HG03039 (cell line): ENCODE measurements around the gene SYT13.
"Not testable (repeated sequence)": the region's sequence is repeated elsewhere in the genome, so short reads cannot be mapped to it uniquely, and the experiment has no call there.

Experiments
- ATAC-seq: cut with Tn5 transposase; IDR thresholded peaks from one replicate; pipeline ENCODE4 v1.9.1; 2021; ENCODE audit warnings: mild to moderate bottlenecking, moderate library complexity; ENCODE audit not compliant: unreplicated experiment

SYT13 gene

DNA sequence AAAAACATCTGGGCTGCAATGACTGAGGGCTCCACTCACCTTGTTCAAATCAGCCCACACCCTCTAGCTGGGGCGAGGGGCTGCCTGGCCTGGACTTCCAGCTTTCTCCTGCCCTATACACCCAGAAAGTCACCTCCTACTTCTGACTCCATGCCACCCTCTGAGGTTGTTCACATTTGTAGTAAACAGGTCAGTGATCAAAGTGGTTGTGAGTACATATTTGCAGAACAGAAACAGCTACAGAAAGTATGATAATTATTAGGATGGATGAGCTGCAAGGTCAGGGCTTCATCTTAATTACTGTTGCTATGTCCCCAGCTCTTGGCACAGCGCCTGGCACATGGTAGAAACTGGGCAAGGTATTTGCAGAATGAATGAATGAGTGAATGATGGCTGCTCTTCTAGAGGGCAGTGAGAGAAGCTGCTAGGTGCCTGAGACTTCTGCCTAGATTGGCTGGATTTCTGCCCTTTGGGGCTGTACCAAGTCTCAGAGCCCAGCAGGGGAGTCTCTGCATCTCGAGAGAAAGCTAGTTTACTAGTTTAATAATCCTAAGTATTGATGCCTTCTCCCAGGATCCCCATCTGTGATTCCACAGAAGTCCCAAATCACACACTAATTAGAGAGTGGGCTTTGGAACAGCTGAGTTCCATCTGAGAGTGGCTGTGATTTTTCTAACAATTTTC is 36.0 kb downstream of the SYT13 start:
- no peak for ATAC-seq

DNA sequence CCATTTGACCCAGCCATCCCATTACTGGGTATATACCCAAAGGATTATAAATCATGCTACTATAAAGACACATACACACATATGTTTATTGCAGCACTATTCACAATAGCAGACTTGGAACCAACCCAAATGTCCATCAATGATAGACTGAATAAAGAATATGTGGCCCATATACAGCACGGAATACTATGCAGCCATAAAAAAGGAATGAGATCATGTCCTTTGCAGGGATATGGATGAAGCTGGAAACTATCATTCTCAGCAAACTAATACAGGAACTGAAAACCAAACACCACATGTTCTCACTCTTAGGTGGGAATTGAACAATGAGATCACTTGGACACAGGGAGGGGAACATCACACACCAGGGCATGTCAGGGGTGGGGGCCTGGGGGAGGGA is 36.8 kb downstream of the SYT13 start:
- not testable (repeated sequence) for ATAC-seq

DNA sequence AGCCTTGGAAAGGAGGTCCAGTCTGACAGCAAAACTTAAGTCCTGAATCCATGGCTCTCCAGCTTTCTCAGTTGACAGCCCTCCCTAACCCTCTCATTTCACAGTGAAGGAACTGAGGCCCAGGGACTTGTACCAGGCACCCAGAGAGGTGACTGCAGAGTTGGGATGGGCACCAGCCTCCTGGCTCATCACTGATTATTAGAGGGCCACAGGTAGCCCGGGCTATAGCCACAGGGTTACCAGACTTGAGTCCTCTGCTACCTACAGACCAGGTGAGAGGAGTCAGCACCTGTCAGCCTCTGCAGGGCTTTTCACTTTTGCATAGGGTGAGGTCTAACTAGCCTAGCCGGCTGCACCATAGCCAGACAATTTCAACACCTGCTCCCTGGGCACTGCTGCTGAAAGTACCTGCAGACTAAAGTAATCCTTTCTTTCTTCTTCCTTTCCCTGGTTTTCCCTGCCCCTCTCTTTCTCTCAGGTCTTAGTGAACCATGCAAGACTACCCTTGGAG is 37.6 kb downstream of the SYT13 start:
- ATAC-seq = no peak

DNA sequence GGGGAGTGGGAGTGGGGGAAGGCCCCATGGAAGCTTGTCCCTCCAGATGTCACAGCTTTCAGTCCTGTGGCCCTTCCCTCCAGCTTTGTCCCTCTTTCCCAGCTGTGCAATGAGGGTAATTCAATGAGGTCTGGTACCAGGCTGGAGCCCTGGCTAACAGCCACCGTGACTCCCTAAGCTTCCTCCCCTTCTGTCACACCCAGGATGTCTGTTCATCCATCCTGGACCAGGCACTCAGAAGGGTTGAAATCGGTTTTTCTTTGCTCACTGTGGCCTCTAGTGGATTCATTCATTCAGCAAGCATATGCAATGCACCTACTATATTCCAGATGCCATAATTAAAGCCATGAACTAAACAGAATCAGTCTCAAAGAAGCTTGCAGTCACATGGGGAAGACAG is 38.7 kb downstream of the SYT13 start:
- ATAC-seq = no peak

DNA sequence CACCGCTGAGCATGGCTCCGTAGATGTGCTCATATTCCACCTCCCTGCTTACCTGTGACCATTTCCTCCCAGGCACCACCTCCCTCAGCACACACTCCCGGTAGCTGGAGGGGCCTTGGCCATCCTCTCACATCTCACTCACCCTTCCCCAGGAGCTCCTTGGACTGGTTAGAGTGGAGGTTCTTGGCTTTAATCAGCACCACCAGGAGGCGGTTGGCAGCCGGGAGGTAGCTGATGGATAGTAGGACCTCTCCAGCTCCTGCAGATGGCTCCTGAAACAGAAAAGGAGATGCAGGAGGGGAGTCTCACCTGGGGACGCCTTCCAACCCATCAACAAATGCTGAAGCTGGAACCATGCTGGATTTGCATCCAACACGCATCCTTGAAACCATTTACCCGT is 39.9 kb downstream of the SYT13 start:
- ATAC-seq = no peak

DNA sequence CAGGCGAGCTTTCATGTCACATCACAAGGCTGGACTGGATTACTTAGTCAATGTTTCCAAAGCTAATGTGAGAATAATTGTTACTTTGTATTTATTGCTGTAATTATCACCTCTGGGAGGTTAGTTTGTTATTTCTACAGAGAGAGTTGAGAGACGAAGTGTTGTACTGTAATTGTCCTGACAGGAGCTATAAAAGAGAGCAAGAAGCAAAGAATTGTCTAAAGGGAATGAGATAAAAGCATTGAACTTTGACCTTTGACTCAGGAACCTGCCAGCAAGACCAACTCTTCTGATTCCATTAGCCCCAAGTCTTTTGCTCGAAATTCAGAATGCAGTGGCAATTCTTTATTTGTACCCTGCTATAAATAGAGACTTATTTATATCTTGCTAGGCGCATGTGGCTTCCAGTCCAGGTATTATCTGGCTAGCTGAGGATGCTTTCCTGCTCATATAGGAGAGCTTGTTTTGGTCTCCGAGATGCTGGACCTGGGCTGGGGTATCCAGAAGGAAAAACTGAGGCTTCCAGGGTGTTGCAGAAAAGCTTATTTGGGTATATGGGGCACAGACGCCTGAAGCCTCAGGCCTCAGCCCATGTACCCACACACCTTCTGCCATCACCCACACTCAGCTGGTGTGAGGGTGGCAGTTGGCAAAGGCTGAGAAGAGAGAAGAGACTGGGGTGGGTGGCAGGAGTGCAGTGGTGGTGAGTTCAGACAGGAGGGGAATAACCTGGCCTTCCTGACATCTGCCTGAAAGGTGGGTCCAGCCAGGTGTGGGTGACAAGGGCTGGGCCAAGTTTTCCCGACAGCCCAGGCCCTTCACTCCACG is 40.7 kb downstream of the SYT13 start:
- ATAC-seq = no peak

DNA sequence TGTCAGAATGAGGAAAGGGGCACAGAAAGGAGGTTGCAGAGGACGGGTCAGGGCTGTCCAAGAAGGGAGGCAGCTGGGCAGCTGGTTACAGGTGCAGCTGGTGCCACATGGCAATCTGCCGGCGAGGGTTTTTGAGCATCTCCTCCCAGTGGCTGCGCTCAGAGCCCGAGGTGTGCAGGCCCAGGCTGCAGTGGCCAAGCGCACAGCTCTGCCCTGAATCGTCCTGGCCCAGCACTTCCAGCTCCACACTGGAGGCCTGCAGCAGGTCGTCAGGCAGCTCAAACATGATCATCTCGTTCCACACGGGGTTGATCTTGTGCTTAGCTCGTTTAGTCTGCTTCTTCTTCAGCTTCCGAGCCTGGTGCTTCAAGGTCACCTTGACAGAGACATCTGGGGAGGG is 42.2 kb downstream of the SYT13 start:
- ATAC-seq = no peak

DNA sequence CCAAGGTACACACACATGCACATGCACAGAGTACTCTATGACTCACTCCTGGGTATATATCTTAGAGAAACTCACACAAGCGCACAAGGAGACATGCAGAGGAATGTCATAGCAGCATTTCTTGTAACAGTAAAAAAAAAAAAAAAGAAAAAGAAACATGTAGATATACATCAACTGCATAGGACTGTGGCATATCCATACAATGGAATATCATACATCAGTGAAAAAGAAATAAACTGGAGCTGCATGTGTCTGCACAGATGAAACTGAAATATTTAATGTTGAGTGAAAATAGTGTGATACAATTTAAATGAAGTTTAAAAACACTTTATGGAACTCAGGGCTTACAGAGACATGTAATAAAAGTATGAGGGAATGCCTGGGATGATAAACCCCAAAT is 46.4 kb downstream of the SYT13 start:
- ATAC-seq = no peak

DNA sequence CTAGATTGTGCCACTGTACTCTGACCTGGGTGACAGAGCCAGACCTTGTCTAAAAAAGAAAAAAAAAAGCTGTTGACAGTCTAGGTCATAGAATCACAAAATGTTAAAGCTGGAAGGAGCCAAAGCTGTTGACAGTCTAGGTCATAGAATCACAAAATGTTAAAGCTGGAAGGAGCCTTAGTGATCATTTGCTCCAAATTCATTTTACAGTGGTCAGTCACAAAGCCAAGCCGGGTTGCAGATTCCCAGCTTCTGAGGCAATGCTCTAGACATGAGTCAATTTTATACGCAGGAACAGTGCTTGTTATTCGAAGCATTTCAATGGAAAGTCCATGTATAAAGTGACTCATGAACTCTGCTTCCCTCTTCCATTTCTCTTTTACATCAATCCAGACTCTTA is 47.4 kb downstream of the SYT13 start:
- ATAC-seq = no peak

DNA sequence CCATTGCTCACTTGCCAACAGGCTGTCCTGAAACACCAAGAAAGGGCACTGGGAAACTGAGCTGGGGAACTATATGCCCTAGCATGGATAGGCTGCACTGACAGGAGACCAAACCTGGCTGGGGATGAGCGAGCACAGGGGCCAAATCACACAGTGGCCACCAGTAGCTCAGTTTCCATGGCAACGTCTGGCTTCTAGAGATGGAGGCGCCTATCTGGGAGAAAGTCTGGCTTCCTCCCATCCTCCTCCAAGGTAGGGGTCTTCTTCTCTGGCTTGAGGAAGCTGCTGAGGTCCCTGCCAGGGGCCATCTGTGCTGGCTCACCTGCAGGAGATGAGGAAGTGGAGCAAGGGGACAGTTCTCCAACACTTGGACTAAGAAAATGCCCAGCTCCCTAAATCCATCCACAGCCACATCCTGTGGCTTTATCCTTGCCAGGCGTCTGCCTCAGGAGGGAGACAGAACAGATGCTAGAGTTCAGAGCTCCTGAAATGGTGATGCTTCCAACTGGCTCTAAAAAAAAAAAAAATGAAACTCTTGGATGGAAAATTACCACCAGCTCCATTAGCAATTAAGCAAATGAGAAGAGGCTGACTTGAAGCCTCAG is 48.3 kb downstream of the SYT13 start:
- no peak for ATAC-seq

DNA sequence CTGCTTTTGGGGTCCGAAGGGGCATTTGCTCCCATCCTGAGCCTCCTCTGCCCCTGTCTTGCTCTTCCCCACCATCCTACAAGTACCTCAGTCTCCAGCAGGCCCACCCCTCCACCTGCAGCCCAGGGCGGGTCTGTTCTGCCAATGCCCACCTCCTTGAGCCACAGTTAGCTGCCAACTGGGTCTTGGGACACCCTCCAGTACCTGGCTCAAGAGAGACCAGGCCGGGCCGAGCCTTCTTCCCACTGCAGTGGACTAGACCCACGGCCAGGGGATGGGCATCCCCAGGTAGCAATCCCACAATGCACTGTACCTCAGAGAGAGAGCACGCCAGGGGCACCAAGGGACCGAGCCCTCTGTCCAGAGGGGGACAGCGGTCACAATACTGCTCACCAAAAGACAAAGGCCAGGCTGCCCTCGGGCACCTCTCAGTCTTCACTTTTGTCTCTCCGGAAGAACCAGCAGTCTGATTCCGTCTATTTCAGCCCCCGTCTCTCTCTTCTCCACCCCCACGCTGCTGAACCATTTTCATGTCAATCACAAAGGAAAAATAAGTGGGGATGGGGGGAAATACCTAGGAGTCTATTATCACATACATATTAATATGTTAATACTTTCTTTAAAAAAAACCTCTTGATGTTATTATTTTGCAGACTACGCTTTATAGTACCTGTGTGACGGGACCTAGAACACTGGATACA is 51.7 kb downstream of the SYT13 start:
- no peak for ATAC-seq

DNA sequence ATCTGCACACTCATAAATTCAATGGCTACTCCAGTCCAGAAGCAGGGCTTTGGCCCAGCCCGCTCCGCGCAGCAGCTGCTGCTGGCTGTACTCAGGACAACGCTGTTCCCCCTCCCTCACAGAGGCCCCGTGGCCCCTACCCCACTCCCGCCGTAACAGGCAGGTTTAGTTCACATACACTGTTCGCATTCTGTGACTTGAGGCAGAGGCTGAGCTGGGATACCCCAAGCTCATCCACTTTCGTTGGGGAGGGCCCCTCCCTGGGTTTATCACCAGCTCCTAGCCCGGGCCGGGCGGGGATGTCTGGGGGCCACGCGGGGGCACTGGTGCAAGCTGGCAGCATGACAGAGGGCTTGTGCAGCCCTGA is 52.4 kb downstream of the SYT13 start:
- no peak for ATAC-seq

DNA sequence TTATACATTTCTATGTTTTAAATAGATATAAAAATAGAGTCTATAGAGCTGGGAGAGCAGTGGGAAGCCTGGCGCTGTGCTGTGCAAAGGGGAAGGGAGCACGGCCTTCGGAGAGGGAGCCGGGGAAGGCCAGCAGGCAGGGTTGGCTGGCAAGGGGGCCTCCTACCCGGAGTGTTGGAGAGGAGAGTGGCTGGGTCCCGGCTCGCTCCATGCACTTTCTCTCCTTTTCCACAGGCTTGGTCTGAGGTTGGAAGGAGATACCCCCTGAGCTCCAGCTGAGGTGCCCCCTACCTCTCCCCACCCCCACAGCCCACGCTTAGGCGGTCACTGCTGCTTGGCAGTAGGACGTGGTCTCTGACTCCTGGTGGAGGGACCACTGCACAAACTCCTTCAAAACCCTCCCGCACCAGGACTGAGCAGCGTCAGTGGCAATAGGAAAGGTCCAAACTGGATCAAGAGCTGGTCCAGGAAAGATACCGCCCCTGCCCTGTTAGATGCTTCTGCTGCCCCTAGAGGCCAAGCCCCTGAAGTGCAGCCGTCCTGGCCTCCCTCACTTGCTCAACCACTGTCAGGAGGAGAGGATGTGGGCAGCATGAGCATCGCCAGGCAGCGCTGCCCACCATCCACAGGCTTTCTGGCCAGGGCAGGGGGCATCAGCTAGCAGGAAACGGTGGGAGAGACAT is 52.9 kb downstream of the SYT13 start:
- peak; percentile 64 for ATAC-seq

DNA sequence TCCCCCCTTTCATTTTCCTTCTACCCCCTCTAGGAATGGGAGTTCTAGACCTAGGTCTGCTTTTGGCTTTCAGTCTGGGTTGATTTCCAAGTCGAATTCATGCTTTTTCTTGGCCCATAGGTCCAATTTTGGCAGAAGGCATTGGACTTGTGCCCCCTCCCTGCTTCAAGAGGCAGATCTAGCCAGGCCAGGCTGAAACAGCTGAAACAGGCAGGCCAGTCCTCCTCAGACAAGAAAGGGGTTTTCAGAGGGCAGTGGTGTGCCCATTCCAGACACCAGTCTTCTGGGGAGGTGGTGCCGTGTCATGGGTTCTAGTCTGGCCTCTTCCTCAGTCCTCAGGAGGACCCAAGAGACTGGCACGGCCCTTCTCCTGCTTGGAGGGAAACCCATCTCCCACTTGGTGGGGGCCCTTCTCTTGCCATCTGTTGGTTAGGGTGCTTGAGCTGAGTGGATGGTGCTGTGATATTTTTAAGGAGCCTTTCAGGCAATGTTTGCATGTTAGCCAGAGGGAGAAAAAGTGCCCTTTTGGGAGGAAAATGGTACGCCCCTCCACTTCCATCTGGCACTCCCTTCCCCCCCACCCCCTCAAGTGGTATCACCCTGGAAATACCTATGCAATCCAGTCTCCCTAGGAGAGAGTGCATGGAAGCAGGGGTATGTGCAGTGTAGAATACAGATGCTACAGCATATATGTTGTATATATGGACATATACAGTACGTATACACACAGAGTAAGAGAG is 53.6 kb downstream of the SYT13 start:
- no peak for ATAC-seq

DNA sequence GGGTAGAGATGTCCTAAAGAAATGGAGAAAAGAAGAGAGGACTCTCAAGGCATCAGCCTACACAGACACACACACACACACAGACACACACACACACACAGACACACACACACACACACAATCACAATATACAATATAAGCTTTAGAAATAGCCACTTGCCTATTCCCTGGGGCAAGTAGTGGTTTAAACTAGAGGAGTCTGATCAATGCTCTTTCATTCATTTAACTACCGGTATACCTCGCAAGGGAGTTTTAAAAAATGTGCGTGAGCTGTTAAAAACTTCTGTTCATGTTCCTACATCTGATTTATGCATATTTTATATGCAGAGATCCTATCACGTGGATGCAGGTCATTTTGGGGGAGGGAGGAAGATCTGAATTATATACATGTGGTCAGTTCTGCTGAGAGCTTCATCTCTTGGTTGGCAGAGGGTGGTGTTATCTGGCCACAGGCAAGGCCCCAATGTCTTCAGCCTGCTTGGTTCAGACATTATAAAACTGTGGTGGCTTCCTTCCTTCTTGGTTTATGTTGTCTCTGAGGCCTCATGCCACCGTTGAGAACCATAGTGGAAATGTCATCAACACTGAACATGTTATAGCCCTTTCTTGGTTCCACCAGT is 56.6 kb downstream of the SYT13 start:
- no peak for ATAC-seq

DNA sequence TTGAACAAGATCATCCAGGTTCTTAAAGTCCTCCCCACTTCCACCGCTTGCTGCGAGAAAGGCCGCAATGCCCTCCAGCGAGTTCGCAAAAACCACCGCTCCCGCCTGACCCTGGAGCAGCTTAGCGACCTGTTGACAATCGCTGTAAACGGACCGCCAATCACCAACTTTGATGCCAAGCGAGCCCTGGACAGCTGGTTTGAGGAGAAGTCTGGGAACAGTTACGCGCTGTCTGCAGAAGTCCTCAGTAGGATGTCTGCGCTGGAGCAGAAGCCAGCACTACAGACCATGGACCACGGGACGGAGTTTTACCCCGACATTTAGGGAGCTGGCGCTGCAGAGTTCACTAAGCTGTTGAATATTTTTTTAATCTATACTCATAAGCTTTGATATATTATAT is 58.3 kb downstream of the SYT13 start:
- no peak for ATAC-seq

DNA sequence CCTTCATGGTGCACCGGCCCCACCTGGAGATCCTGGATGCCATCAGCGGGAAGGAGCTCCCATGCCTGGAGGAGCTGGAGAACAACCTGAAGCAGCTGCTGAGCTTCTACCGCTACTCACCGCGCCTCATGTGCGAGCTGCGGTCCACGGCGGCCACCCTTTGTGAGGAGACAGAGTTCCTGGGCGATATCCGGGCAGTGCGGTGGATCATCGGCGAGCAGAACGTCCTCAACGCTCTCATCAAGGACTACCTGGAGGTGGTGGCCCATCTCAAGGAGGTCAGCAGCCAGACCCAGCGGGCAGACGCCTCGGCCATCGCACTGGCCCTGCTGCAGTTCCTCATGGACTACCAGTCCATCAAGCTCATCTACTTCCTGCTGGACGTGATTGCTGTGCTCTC is 59.2 kb downstream of the SYT13 start:
- no peak for ATAC-seq

DNA sequence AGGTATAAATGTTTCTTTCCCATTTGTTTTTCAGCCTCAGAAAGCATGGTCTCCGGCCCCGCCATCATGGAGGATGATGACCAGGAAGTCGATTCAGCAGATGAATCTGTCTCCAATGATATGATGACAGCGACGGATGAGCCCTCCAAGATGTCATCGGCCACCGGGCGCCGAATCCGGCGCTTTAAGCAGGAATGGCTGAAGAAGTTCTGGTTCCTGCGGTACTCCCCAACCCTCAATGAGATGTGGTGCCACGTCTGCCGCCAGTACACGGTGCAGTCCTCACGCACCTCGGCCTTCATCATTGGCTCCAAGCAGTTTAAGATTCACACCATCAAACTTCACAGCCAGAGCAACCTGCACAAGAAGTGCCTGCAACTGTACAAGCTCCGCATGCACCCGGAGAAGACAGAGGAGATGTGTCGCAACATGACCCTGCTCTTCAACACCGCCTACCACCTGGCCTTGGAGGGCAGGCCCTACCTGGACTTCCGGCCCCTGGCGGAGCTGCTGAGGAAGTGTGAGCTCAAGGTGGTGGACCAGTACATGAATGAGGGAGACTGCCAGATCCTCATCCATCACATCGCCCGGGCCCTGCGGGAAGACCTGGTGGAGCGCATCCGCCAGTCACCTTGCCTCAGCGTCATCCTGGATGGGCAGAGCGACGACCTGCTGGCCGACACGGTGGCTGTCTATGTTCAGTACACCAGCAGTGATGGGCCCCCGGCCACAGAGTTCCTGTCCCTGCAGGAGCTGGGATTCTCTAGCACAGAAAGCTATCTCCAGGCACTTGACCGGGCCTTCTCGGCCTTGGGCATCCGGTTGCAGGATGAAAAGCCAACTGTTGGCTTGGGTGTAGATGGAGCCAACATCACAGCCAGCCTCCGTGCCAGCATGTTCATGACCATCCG is 59.9 kb downstream of the SYT13 start:
- no peak for ATAC-seq

DNA sequence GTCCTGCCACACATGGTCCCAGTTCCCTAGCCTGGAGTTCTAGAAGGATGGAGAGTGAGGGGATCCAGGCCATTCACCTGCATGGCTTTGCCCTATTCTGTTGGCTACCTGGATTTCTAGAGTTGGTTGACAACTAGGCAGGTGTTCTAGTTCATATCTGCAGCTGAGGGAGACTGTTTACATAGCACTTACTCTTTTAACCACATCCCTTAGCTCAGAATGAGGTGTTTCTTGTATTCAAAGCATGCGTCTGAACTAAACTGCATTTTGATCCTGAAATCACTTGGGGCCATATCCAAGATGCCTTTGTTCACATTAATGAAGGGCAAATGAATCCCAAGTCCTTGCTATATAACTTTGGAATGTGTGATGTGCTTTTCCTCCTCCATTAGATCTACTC is 60.9 kb downstream of the SYT13 start:
- ATAC-seq = no peak
